SU-DHL-6 (cell line): Measurements from ENCODE around the gene NIN.

ENCODE experiments used
- H2AFZ ChIP-seq: fragments of 200-600 bp; sonication (generic); 2 replicates; pipeline ENCODE4 v1.6.1; 2014; ENCODE audit warnings: low read depth, mild to moderate bottlenecking, moderate library complexity, mixed read lengths, antibody characterized with exemption, low read length; ENCODE audit not compliant: severe bottlenecking
- H3F3A ChIP-seq: fragments of 200-600 bp; shearing (Covaris generic); 2 replicates; pipeline ENCODE4 v1.6.0; 2016; ENCODE audit warnings: antibody characterized with exemption, mild to moderate bottlenecking; ENCODE audit not compliant: insufficient read depth
- H3K27ac ChIP-seq: fragments of 200-600 bp; sonication (generic); 2 replicates; pipeline ENCODE4 v1.5.1; 2016; ENCODE audit warnings: low read depth, mild to moderate bottlenecking, low read length, moderate library complexity, mixed read lengths
- H3K27me3 ChIP-seq: fragments of 200-600 bp; sonication (generic), shearing (Covaris generic); 2 replicates; pipeline ENCODE4 v1.6.0; 2014; ENCODE audit warnings: mild to moderate bottlenecking, low read length
- H3K36me3 ChIP-seq: fragments of 200-600 bp; sonication (generic); 2 replicates; pipeline ENCODE4 v1.6.1; 2014; ENCODE audit warnings: mild to moderate bottlenecking, low read length, mixed read lengths
- H3K4me2 ChIP-seq: fragments of 300-600, 200-600 bp; shearing (Covaris generic), sonication (generic); 2 replicates; pipeline ENCODE4 v1.6.0; 2014; ENCODE audit warnings: low read length, low read depth, mild to moderate bottlenecking; ENCODE audit not compliant: poor library complexity, severe bottlenecking
- H3K4me3 ChIP-seq: fragments of 200-600 bp; sonication (generic); 2 replicates; pipeline ENCODE4 v1.5.1; 2014; ENCODE audit warnings: antibody characterized with exemption, low read length, mild to moderate bottlenecking, mixed read lengths; ENCODE audit not compliant: insufficient read depth, poor library complexity, severe bottlenecking
- H3K79me2 ChIP-seq: fragments of 200-600 bp; sonication (generic); 2 replicates; pipeline ENCODE4 v1.6.1; 2014; ENCODE audit warnings: mild to moderate bottlenecking, low read length, moderate library complexity; ENCODE audit not compliant: insufficient read depth
- H3K9ac ChIP-seq: fragments of 200-600 bp; sonication (generic); 2 replicates; pipeline ENCODE4 v1.7.0; 2014; ENCODE audit warnings: mild to moderate bottlenecking, low read length
- H3K9me2 ChIP-seq: fragments of 200-600 bp; sonication (generic); replicated peaks from 2 replicates; pipeline ENCODE4 v1.6.1; 2014; ENCODE audit warnings: low read length; ENCODE audit not compliant: insufficient read depth
- H3K9me3 ChIP-seq: fragments of 200-600 bp; sonication (generic); 2 replicates; pipeline ENCODE4 v1.6.1; 2014; ENCODE audit warnings: low read length, mixed read lengths; ENCODE audit not compliant: insufficient read depth
- H4K20me1 ChIP-seq: fragments of 200-600 bp; sonication (generic); 2 replicates; pipeline ENCODE4 v1.6.1; 2014; ENCODE audit warnings: low read depth, mild to moderate bottlenecking, antibody characterized with exemption, low read length, moderate library complexity, mixed read lengths
- EZH2phosphoT487 ChIP-seq: fragments of 200-600 bp; sonication (generic), shearing (Covaris generic); conservative IDR thresholded peaks from 2 replicates; pipeline ENCODE4 v1.6.1; 2018; ENCODE audit warnings: mild to moderate bottlenecking, antibody characterized with exemption, low read length, moderate library complexity, mixed read lengths
- TF ChIP-seq, protein P1 (sequence below): fragments of 200-600 bp; sonication (generic); IDR thresholded peaks from one replicate; pipeline ENCODE4 v1.5.1; 2017; ENCODE audit warnings: antibody characterized with exemption, mild to moderate bottlenecking, low read length, moderate library complexity; ENCODE audit not compliant: insufficient read depth, poor library complexity, severe bottlenecking

The NIN gene

DNA sequence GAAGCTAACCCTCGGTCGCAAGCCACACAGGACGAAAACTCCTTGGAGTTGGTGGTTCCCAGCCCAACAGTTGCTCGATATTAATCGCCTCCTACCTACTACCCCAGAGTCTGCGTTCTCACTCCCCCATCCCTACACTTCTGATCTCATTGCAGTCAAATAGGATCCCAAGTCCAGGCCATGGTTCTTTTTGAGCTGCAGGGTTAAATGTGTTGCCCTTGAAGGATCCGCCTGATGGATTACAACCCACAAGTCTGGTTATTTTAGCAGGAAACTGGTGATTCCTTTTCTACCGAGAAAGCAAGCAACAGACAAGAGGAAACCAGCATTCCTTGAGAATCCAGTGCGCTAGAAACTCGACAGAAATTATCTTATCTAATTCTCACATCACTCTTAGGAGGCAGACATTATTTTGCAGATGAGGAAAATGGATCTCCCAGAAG lies 785 bp upstream of the NIN start:
- H3K79me2 ChIP-seq: peaks cover 36% of the 10 kb centered on the region
- H3F3A ChIP-seq: peaks cover 9% of the 10 kb centered on the region; the same call in 1 of the 2 replicates
- H3K4me2 ChIP-seq: peak overlapping the region; percentile 70
- H3K27ac ChIP-seq: no peak overlapping the region
- H4K20me1 ChIP-seq: peaks cover 8% of the 10 kb centered on the region; the same call in 1 of the 2 replicates
- H3K9me3 ChIP-seq: no peaks in the 10 kb centered on the region
- TF ChIP-seq, protein P1, sequence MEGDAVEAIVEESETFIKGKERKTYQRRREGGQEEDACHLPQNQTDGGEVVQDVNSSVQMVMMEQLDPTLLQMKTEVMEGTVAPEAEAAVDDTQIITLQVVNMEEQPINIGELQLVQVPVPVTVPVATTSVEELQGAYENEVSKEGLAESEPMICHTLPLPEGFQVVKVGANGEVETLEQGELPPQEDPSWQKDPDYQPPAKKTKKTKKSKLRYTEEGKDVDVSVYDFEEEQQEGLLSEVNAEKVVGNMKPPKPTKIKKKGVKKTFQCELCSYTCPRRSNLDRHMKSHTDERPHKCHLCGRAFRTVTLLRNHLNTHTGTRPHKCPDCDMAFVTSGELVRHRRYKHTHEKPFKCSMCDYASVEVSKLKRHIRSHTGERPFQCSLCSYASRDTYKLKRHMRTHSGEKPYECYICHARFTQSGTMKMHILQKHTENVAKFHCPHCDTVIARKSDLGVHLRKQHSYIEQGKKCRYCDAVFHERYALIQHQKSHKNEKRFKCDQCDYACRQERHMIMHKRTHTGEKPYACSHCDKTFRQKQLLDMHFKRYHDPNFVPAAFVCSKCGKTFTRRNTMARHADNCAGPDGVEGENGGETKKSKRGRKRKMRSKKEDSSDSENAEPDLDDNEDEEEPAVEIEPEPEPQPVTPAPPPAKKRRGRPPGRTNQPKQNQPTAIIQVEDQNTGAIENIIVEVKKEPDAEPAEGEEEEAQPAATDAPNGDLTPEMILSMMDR: no peak
- TF ChIP-seq EZH2phosphoT487: no peak
- peak overlapping the region; percentile 63 for H3K4me3 ChIP-seq
- no peaks in the 10 kb centered on the region for H3K27me3 ChIP-seq
- no peaks in the 10 kb centered on the region for H3K9me2 ChIP-seq
- no peaks in the 10 kb centered on the region for H3K36me3 ChIP-seq
- peak overlapping the region; percentile 95 for H2AFZ ChIP-seq
- H3K9ac ChIP-seq: peak overlapping the region; percentile 79

DNA sequence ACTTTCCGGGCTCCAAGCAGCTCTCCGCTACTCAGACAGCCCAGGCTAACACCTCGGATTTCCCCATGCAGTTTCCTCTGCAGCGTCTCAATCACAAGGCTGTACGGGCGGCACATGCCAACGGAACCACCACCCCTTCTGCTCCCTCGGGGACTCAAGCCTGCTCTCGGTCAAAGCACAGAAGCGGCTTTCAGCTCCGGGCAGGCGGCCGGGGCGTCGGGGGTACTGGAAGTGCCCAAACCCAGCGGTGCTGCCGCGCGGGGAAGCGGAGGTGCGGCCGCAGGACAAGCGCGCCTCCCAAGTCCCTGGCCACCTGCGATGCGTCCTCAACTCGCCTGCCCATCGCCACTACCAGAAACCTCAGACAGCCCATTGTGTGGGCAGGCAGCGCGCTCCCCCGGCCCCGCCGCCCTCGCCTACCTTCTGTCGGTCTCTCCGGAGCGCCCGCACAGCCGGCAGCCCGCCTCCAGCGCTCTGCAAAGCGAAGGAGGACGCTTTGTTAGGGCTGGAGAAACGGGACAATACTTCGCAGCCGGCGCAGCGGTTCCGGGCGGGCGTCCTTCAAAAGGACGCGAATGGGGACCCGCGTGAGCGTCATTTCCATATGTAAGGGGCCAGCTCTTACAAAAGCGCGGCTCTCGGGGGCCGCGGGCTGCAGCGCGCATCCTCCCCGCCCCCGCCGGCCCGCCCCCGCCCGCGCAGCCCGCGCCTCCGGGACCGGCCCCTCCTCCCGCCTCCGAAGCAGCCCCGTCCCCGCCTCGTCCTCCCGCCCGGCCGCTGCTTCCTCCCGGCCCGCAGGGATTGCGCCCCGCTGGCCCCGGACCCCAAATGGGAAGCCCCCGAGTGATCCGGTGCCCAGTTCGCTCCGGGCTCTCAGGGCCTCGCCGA lies 674 bp downstream of the NIN start:
- Histone ChIP-seq H3K27ac (peak overlapping the region; percentile 79), H2AFZ (no peak overlapping the region), H3F3A (peaks cover 16% of the 10 kb centered on the region; the same call in 1 of the 2 replicates), H3K4me3 (peak overlapping the region; percentile 63), H3K79me2 (peaks cover 51% of the 10 kb centered on the region), H3K9me3 (no peaks in the 10 kb centered on the region), H3K4me2 (peak overlapping the region; percentile 92), H3K9me2 (no peaks in the 10 kb centered on the region), H3K9ac (peak overlapping the region; percentile 79), H3K27me3 (no peaks in the 10 kb centered on the region), H3K36me3 (no peaks in the 10 kb centered on the region), H4K20me1 (peaks cover 8% of the 10 kb centered on the region; the same call in 1 of the 2 replicates)
- TF ChIP-seq, protein P1: no peak
- TF ChIP-seq EZH2phosphoT487: no peak

DNA sequence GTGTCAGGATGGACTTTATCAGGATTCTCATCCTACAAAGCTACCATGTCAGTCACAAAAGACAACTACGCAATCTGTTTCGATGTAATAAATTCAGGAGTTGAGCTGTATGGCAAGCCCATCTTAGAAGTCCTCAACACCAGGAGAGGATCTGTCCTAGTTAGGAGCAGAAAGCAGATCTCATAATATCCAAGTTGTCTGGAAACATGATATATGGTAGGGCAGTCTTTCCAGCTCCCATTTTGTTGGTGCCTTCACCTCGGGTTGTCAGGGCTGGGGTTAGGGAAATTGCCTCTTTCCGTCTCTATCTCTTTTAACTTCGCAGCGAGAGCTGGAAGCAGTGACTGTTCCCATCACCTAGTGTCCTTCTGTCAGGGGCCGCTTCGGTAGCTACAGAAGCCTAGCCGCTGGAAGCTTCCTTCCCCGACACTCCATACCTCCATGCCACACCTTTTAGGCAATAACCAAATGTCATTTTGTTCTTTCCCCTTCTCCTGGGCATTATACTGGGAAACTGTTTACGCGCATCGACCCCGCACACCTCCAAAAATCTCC lies 1.4 kb downstream of the NIN start:
- no peaks in the 10 kb centered on the region for H3K9me2 ChIP-seq
- H3F3A ChIP-seq: peaks cover 23% of the 10 kb centered on the region; the same call in 1 of the 2 replicates
- H3K4me3 ChIP-seq: peak overlapping the region; percentile 63
- H3K27ac ChIP-seq: peak overlapping the region; percentile 79
- H3K79me2 ChIP-seq: peaks cover 58% of the 10 kb centered on the region
- H3K9ac ChIP-seq: peak overlapping the region; percentile 79
- peak overlapping the region; percentile 92 for H3K4me2 ChIP-seq
- H3K36me3 ChIP-seq: no peaks in the 10 kb centered on the region
- H4K20me1 ChIP-seq: peaks cover 8% of the 10 kb centered on the region; the same call in 1 of the 2 replicates
- no peaks in the 10 kb centered on the region for H3K27me3 ChIP-seq
- no peak overlapping the region for H2AFZ ChIP-seq
- H3K9me3 ChIP-seq: no peaks in the 10 kb centered on the region
- no peak for TF ChIP-seq EZH2phosphoT487
- TF ChIP-seq, protein P1: no peak
